ENCODE data around the gene MLLT10.

DNA sequence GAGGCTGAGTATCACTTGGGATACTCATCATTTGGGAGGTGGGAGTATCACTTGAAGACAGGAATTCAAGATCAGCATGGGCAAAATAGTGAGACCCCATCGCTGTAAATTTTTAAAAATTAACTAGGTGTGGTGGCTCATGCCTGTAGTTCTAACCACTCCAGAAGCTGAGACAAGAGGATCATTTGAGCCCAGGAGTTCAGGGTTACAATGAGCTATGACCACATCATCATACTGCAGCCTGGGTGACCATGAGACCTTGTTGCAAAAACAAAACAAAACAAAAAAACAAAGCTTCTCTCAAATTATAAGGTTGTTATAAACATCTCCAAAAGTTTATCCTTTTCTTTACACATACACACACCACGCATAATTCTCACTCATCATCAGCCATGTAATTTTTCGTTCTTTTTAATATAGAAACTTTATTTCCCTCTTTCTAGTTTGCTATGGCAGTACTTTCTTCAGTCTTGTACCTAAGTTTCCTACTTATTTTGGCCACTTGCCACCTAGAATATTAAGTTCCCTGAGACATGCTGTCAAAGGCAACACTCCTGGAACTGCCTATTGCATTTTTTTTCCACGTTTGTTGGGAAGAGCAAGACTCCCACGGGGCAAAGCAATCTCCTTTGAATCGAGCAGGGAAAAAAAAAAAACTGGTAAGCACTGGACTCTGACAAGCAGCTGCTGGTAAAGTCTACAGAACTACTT lies 45.6 kb upstream of the MLLT10 start:
- TF ChIP-seq KAT7 (CRISPR knock-in tag; IDR thresholded peaks at IDR 0.05; ENCODE audit: borderline replicate concordance) (no peak), SMAD4 (CRISPR knock-in tag; IDR thresholded peaks at IDR 0.05) (no peak), OVOL2 (CRISPR knock-in tag; IDR thresholded peaks at IDR 0.05; ENCODE audit: borderline replicate concordance) (no peak), NR1H2 (CRISPR knock-in tag; IDR thresholded peaks at IDR 0.05) (no peak), GRHL2 (CRISPR knock-in tag; IDR thresholded peaks at IDR 0.05; ENCODE audit: insufficient replicate concordance, severe bottlenecking) (no peak), CREB1 (CRISPR knock-in tag; IDR thresholded peaks at IDR 0.05) (no peak), SP1 (CRISPR knock-in tag; conservative IDR thresholded peaks at IDR 0.05) (no peak)
- TF ChIP-seq, protein P1, sequence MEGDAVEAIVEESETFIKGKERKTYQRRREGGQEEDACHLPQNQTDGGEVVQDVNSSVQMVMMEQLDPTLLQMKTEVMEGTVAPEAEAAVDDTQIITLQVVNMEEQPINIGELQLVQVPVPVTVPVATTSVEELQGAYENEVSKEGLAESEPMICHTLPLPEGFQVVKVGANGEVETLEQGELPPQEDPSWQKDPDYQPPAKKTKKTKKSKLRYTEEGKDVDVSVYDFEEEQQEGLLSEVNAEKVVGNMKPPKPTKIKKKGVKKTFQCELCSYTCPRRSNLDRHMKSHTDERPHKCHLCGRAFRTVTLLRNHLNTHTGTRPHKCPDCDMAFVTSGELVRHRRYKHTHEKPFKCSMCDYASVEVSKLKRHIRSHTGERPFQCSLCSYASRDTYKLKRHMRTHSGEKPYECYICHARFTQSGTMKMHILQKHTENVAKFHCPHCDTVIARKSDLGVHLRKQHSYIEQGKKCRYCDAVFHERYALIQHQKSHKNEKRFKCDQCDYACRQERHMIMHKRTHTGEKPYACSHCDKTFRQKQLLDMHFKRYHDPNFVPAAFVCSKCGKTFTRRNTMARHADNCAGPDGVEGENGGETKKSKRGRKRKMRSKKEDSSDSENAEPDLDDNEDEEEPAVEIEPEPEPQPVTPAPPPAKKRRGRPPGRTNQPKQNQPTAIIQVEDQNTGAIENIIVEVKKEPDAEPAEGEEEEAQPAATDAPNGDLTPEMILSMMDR (IDR thresholded peaks at IDR 0.05): no peak
- TF ChIP-seq, protein P2, sequence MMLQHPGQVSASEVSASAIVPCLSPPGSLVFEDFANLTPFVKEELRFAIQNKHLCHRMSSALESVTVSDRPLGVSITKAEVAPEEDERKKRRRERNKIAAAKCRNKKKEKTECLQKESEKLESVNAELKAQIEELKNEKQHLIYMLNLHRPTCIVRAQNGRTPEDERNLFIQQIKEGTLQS (CRISPR knock-in tag; conservative IDR thresholded peaks at IDR 0.05): no peak
- TF ChIP-seq, protein P3, sequence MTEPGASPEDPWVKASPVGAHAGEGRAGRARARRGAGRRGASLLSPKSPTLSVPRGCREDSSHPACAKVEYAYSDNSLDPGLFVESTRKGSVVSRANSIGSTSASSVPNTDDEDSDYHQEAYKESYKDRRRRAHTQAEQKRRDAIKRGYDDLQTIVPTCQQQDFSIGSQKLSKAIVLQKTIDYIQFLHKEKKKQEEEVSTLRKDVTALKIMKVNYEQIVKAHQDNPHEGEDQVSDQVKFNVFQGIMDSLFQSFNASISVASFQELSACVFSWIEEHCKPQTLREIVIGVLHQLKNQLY (CRISPR knock-in tag; IDR thresholded peaks at IDR 0.05): no peak
- TF ChIP-seq, protein P4, sequence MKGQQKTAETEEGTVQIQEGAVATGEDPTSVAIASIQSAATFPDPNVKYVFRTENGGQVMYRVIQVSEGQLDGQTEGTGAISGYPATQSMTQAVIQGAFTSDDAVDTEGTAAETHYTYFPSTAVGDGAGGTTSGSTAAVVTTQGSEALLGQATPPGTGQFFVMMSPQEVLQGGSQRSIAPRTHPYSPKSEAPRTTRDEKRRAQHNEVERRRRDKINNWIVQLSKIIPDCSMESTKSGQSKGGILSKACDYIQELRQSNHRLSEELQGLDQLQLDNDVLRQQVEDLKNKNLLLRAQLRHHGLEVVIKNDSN (CRISPR knock-in tag; IDR thresholded peaks at IDR 0.05): no peak

Data from WTC11 (cell line).